ENCODE results near the gene NASP.

NASP gene

GRCh38 chr1:45622524-45623394 is 38.9 kb downstream of the NASP start:
- Histone ChIP-seq H2BK12ac (ENCODE audit: low read length in 2 of 2) (no peak overlapping the region), H3K36me3 (ENCODE audit: control insufficient read depth in 1 of 2, insufficient read depth in 2 of 2, low read depth in 1 of 2, low read length in 2 of 2) (peaks cover 49 to 57% of the 10 kb centered on the region in 2 experiments), H3K4ac (ENCODE audit: low read depth in 1 of 2, low read length in 2 of 2) (no peak overlapping the region), H2BK120ac (ENCODE audit: low read depth, low read length) (no peak overlapping the region), H3K9me3 (ENCODE audit: control insufficient read depth, low read length) (no peaks in the 10 kb centered on the region), H2AK5ac (ENCODE audit: low read length, severe bottlenecking) (no peak overlapping the region), H4K91ac (ENCODE audit: low read length) (no peak overlapping the region), H3K9ac (ENCODE audit: low read length) (peak overlapping the region; percentile 45), H3K23ac (ENCODE audit: low read length in 2 of 2) (no peak overlapping the region), H3K27me3 (ENCODE audit: control insufficient read depth in 1 of 2, insufficient read depth in 1 of 2, low read length in 2 of 2) (no peaks in the 10 kb centered on the region), H3K79me1 (replicated peaks; ENCODE audit: low read length, poor library complexity, severe bottlenecking) (peaks cover 3% of the 10 kb centered on the region), H4K8ac (ENCODE audit: low read length) (no peak overlapping the region), H3K27ac (ENCODE audit: low read length, poor library complexity, severe bottlenecking) (no peak overlapping the region), H3K4me3 (ENCODE audit: insufficient read depth in 1 of 2, low read depth in 1 of 2, low read length in 2 of 2) (peak overlapping the region in 1 of 2 experiments; percentile 41), H2BK5ac (ENCODE audit: low read depth, low read length, poor library complexity, severe bottlenecking) (no peak overlapping the region), H3K4me1 (ENCODE audit: control insufficient read depth, insufficient read depth, low read depth, low read length) (no peaks in the 10 kb centered on the region), H3K18ac (ENCODE audit: low read depth in 1 of 2, low read length in 2 of 2) (no peak overlapping the region), H3K14ac (ENCODE audit: low read length in 2 of 2) (no peak overlapping the region), H3K4me2 (ENCODE audit: low read length, poor library complexity, severe bottlenecking) (no peak overlapping the region), H2AFZ (ENCODE audit: low read depth, low read length) (no peak overlapping the region), H2BK15ac (ENCODE audit: low read depth, poor library complexity, severe bottlenecking) (no peak overlapping the region)
- DNase-seq = no peak
- 93% methylated on average over 78 of the region's 78 CpGs for WGBS

DNA sequence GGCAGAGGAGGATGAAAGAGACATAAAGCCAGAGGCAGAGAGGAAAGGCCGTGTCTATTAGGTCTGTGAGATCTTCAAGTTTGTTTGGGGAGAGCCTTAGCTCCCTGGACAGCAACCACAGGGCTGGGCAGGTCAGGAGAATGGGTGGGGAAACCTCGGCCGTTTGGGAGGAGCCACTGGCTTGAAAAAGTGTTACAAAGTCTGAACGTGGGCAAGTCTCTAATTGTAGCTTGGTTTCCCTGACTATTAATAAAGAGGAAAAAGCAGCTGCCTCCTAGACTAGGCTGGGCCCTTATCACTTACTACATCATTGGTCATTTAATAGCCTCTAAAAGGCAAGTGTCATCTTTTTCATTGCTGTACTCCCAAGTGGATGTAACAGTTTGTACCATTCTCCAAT is 40.1 kb downstream of the NASP start, which contains the start of gene CCDC17:
Gene CCDC17 (minus strand): TSS at position 83 of the 400 bp plus-strand sequence. CDS start 145 bp downstream, outside the sequence.
- peaks cover 50 to 62% of the 10 kb centered on the region in 2 experiments for H3K36me3 ChIP-seq (ENCODE audit: control insufficient read depth in 1 of 2, insufficient read depth in 2 of 2, low read depth in 1 of 2, low read length in 2 of 2)
- no peak within 1 kb of the TSS for H2AK5ac ChIP-seq (ENCODE audit: low read length, severe bottlenecking)
- peak within 1 kb of the TSS; percentile 45 for H3K9ac ChIP-seq (ENCODE audit: low read length)
- no peak within 1 kb of the TSS for H3K14ac ChIP-seq (ENCODE audit: low read length in 2 of 2)
- H3K4me2 ChIP-seq (ENCODE audit: low read length, poor library complexity, severe bottlenecking) = no peak within 1 kb of the TSS
- no peak within 1 kb of the TSS for H2BK120ac ChIP-seq (ENCODE audit: low read depth, low read length)
- no peak within 1 kb of the TSS for H2BK15ac ChIP-seq (ENCODE audit: low read depth, poor library complexity, severe bottlenecking)
- no peak within 1 kb of the TSS for H3K23ac ChIP-seq (ENCODE audit: low read length in 2 of 2)
- H3K4me1 ChIP-seq (ENCODE audit: control insufficient read depth, insufficient read depth, low read depth, low read length) = no peaks in the 10 kb centered on the region
- DNase-seq = no peak
- H3K4me3 ChIP-seq (ENCODE audit: insufficient read depth in 1 of 2, low read depth in 1 of 2, low read length in 2 of 2) = peak within 1 kb of the TSS in 1 of 2 experiments; percentile 41
- H3K27me3 ChIP-seq (ENCODE audit: control insufficient read depth in 1 of 2, insufficient read depth in 1 of 2, low read length in 2 of 2) = no peaks in the 10 kb centered on the region
- whole genome bisulfite sequencing = 60% methylated on average over 4 of the region's 4 CpGs
- no peaks in the 10 kb centered on the region for H3K9me3 ChIP-seq (ENCODE audit: control insufficient read depth, low read length)
- no peak within 1 kb of the TSS for H2AFZ ChIP-seq (ENCODE audit: low read depth, low read length)
- no peak within 1 kb of the TSS for H3K18ac ChIP-seq (ENCODE audit: low read depth in 1 of 2, low read length in 2 of 2)
- H2BK12ac ChIP-seq (ENCODE audit: low read length in 2 of 2) = no peak within 1 kb of the TSS
- no peak within 1 kb of the TSS for H3K27ac ChIP-seq (ENCODE audit: low read length, poor library complexity, severe bottlenecking)
- H4K8ac ChIP-seq (ENCODE audit: low read length) = no peak within 1 kb of the TSS
- no peak within 1 kb of the TSS for H2BK5ac ChIP-seq (ENCODE audit: low read depth, low read length, poor library complexity, severe bottlenecking)
- H3K79me1 ChIP-seq (replicated peaks; ENCODE audit: low read length, poor library complexity, severe bottlenecking) = peaks cover 3% of the 10 kb centered on the region
- H4K91ac ChIP-seq (ENCODE audit: low read length) = no peak within 1 kb of the TSS
- H3K4ac ChIP-seq (ENCODE audit: low read depth in 1 of 2, low read length in 2 of 2) = no peak within 1 kb of the TSS

DNA sequence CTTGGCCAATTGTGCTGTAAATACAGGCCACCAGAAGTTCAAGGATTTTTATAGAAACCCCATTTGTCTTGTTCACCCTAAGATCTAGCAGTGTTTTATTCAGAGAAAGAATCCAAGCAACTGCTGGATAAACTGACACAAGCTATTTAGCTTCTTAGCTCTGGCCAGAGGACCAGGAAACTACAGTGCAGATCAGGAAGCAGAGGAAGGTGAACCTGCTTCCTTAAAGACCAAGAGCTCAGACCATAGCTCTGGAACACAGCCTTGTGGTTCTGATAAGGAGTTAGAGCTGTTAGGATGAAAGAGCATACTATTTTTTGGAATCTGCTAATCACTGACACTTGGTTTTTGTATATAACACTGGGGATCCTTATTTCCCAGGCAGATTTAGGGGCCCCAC is 45.2 kb downstream of the NASP start:
- Histone ChIP-seq H2BK15ac (ENCODE audit: low read depth, poor library complexity, severe bottlenecking) (no peak overlapping the region), H3K79me1 (replicated peaks; ENCODE audit: low read length, poor library complexity, severe bottlenecking) (peaks cover 22% of the 10 kb centered on the region), H3K27ac (ENCODE audit: low read length, poor library complexity, severe bottlenecking) (no peak overlapping the region), H3K4me1 (ENCODE audit: control insufficient read depth, insufficient read depth, low read depth, low read length) (no peaks in the 10 kb centered on the region), H3K4me2 (ENCODE audit: low read length, poor library complexity, severe bottlenecking) (no peak overlapping the region), H3K18ac (ENCODE audit: low read depth in 1 of 2, low read length in 2 of 2) (no peak overlapping the region), H2AFZ (ENCODE audit: low read depth, low read length) (no peak overlapping the region), H3K27me3 (ENCODE audit: control insufficient read depth in 1 of 2, insufficient read depth in 1 of 2, low read length in 2 of 2) (no peaks in the 10 kb centered on the region), H3K4ac (ENCODE audit: low read depth in 1 of 2, low read length in 2 of 2) (no peak overlapping the region), H2BK120ac (ENCODE audit: low read depth, low read length) (no peak overlapping the region), H2BK12ac (ENCODE audit: low read length in 2 of 2) (no peak overlapping the region), H3K23ac (ENCODE audit: low read length in 2 of 2) (no peak overlapping the region), H3K14ac (ENCODE audit: low read length in 2 of 2) (no peak overlapping the region), H4K8ac (ENCODE audit: low read length) (no peak overlapping the region), H2AK5ac (ENCODE audit: low read length, severe bottlenecking) (no peak overlapping the region), H3K9ac (ENCODE audit: low read length) (no peak overlapping the region), H3K9me3 (ENCODE audit: control insufficient read depth, low read length) (no peaks in the 10 kb centered on the region), H2BK5ac (ENCODE audit: low read depth, low read length, poor library complexity, severe bottlenecking) (no peak overlapping the region), H4K91ac (ENCODE audit: low read length) (no peak overlapping the region), H3K36me3 (ENCODE audit: control insufficient read depth in 1 of 2, insufficient read depth in 2 of 2, low read depth in 1 of 2, low read length in 2 of 2) (peaks cover 48 to 82% of the 10 kb centered on the region in 2 experiments), H3K4me3 (ENCODE audit: insufficient read depth in 1 of 2, low read depth in 1 of 2, low read length in 2 of 2) (no peak overlapping the region)
- DNase-seq = no peak

GRCh38 chr1:45630429-45630828 is 46.6 kb downstream of the NASP start:
- H3K9ac ChIP-seq (ENCODE audit: low read length) = no peak overlapping the region
- no peak overlapping the region for H3K14ac ChIP-seq (ENCODE audit: low read length in 2 of 2)
- H3K4me3 ChIP-seq (ENCODE audit: insufficient read depth in 1 of 2, low read depth in 1 of 2, low read length in 2 of 2) = no peak overlapping the region
- H4K8ac ChIP-seq (ENCODE audit: low read length) = no peak overlapping the region
- H2AFZ ChIP-seq (ENCODE audit: low read depth, low read length) = no peak overlapping the region
- H3K27ac ChIP-seq (ENCODE audit: low read length, poor library complexity, severe bottlenecking) = no peak overlapping the region
- no peak overlapping the region for H3K4ac ChIP-seq (ENCODE audit: low read depth in 1 of 2, low read length in 2 of 2)
- no peak for DNase-seq
- no peak overlapping the region for H3K23ac ChIP-seq (ENCODE audit: low read length in 2 of 2)
- 100% methylated on average over 1 of the region's 1 CpG for WGBS
- H3K36me3 ChIP-seq (ENCODE audit: control insufficient read depth in 1 of 2, insufficient read depth in 2 of 2, low read depth in 1 of 2, low read length in 2 of 2) = peaks cover 49 to 96% of the 10 kb centered on the region in 2 experiments
- no peak overlapping the region for H2BK15ac ChIP-seq (ENCODE audit: low read depth, poor library complexity, severe bottlenecking)
- H3K27me3 ChIP-seq (ENCODE audit: control insufficient read depth in 1 of 2, insufficient read depth in 1 of 2, low read length in 2 of 2) = no peaks in the 10 kb centered on the region
- H2BK12ac ChIP-seq (ENCODE audit: low read length in 2 of 2) = no peak overlapping the region
- H4K91ac ChIP-seq (ENCODE audit: low read length) = no peak overlapping the region
- H2BK5ac ChIP-seq (ENCODE audit: low read depth, low read length, poor library complexity, severe bottlenecking) = no peak overlapping the region
- peaks cover 29% of the 10 kb centered on the region for H3K79me1 ChIP-seq (replicated peaks; ENCODE audit: low read length, poor library complexity, severe bottlenecking)
- H2AK5ac ChIP-seq (ENCODE audit: low read length, severe bottlenecking) = no peak overlapping the region
- no peak overlapping the region for H3K18ac ChIP-seq (ENCODE audit: low read depth in 1 of 2, low read length in 2 of 2)
- no peak overlapping the region for H2BK120ac ChIP-seq (ENCODE audit: low read depth, low read length)
- H3K4me1 ChIP-seq (ENCODE audit: control insufficient read depth, insufficient read depth, low read depth, low read length) = no peaks in the 10 kb centered on the region
- no peak overlapping the region for H3K4me2 ChIP-seq (ENCODE audit: low read length, poor library complexity, severe bottlenecking)
- no peaks in the 10 kb centered on the region for H3K9me3 ChIP-seq (ENCODE audit: control insufficient read depth, low read length)
